ENCODE measurements around the gene ZNF823. TPM values are rescaled to one million over a fixed set of nuclear protein-coding genes. Genes with fewer than 3 reads are reported as not detected.

Gene ZNF823
- total RNA-seq, 1 donor from 2014 or later: 3.3 TPM

- Histone ChIP-seq H3K4me3 (peak overlapping the region; percentile 99), H3K27me3 (ENCODE audit: low read depth) (no peaks in the 10 kb centered on the region), H3K27ac (replicated peaks) (peak overlapping the region; percentile 92), H3K9me3 (replicated peaks) (no peaks in the 10 kb centered on the region), H3K36me3 (no peaks in the 10 kb centered on the region), H3K4me1 (peaks cover 34% of the 10 kb centered on the region)
- peak; percentile 31 for DNase-seq
- peak; percentile 9 for TF ChIP-seq CTCF (IDR thresholded peaks at IDR 0.05; ENCODE audit: borderline replicate concordance)
- intact Hi-C loops (cut with micrococcal nuclease): no loop called here
Measured at GRCh38 chr19:11737964-11738745, 591 bp downstream of the ZNF823 start.

- intact Hi-C loops (cut with micrococcal nuclease): no loop called here
- Histone ChIP-seq H3K27ac (replicated peaks) (peak overlapping the region; percentile 14), H3K27me3 (ENCODE audit: low read depth) (no peaks in the 10 kb centered on the region), H3K4me1 (peaks cover 34% of the 10 kb centered on the region), H3K4me3 (no peak overlapping the region), H3K36me3 (no peaks in the 10 kb centered on the region), H3K9me3 (replicated peaks) (no peaks in the 10 kb centered on the region)
- peak; percentile 26 for DNase-seq
- TF ChIP-seq CTCF (IDR thresholded peaks at IDR 0.05; ENCODE audit: borderline replicate concordance): no peak
Measured at GRCh38 chr19:11736696-11737095, 2.0 kb downstream of the ZNF823 start.

- DNase-seq: no peak
- H3K4me1 ChIP-seq: peaks cover 34% of the 10 kb centered on the region
- intact Hi-C loops (cut with micrococcal nuclease): no loop called here
- no peaks in the 10 kb centered on the region for H3K9me3 ChIP-seq (replicated peaks)
- no peak for TF ChIP-seq CTCF (IDR thresholded peaks at IDR 0.05; ENCODE audit: borderline replicate concordance)
- no peak overlapping the region for H3K27ac ChIP-seq (replicated peaks)
- H3K36me3 ChIP-seq: peaks cover 8% of the 10 kb centered on the region
- H3K27me3 ChIP-seq (ENCODE audit: low read depth): no peaks in the 10 kb centered on the region
- no peak overlapping the region for H3K4me3 ChIP-seq
Measured at GRCh38 chr19:11735375-11735774, 3.4 kb downstream of the ZNF823 start.

GRCh38 chr19:11729586-11729985, 9.2 kb downstream of the ZNF823 start:
- no peak for TF ChIP-seq CTCF (IDR thresholded peaks at IDR 0.05; ENCODE audit: borderline replicate concordance)
- H3K36me3 ChIP-seq: peaks cover 35% of the 10 kb centered on the region
- H3K27ac ChIP-seq (replicated peaks): no peak overlapping the region
- no peaks in the 10 kb centered on the region for H3K27me3 ChIP-seq (ENCODE audit: low read depth)
- no peak overlapping the region for H3K4me3 ChIP-seq
- DNase-seq: no peak
- H3K4me1 ChIP-seq: no peaks in the 10 kb centered on the region
- no peaks in the 10 kb centered on the region for H3K9me3 ChIP-seq (replicated peaks)
- intact Hi-C loops (cut with micrococcal nuclease): no loop called here

GRCh38 chr19:11722414-11722813, 16.3 kb downstream of the ZNF823 start:
- Histone ChIP-seq H3K4me3 (no peak overlapping the region), H3K27ac (replicated peaks) (no peak overlapping the region), H3K4me1 (no peaks in the 10 kb centered on the region), H3K36me3 (peaks cover 72% of the 10 kb centered on the region), H3K9me3 (replicated peaks) (peaks cover 40% of the 10 kb centered on the region), H3K27me3 (ENCODE audit: low read depth) (no peaks in the 10 kb centered on the region)
- no peak for DNase-seq
- intact Hi-C loops (cut with micrococcal nuclease): no loop called here
- TF ChIP-seq CTCF (IDR thresholded peaks at IDR 0.05; ENCODE audit: borderline replicate concordance): no peak

Measured in left ventricle myocardium inferior (tissue), 1 donor.